GM19463 (cell line): ENCODE data around the gene ONECUT2.
"Not testable (repeated sequence)": the region's sequence is repeated elsewhere in the genome, so short reads cannot be mapped to it uniquely, and the experiment has no call there.

Experiments used
- ATAC-seq: cut with Tn5 transposase; IDR thresholded peaks from one replicate; pipeline ENCODE4 v1.9.1; 2021; ENCODE audit warnings: mild to moderate bottlenecking, moderate library complexity; ENCODE audit not compliant: unreplicated experiment

The ONECUT2 gene

GRCh38 chr18:57434536-57435494 lies at the start of gene ONECUT2:
ONECUT2 (plus strand) TSS chr18:57435374; CDS start chr18:57435717, 343 bp downstream.
- ATAC-seq = peak; percentile 75

GRCh38 chr18:57389271-57389670 lies 45.9 kb upstream of the ONECUT2 start:
- ATAC-seq = no peak

- ATAC-seq = no peak
Observed at GRCh38 chr18:57390044-57390443, 45.1 kb upstream of the ONECUT2 start.

GRCh38 chr18:57394749-57395148 lies 40.4 kb upstream of the ONECUT2 start:
- not testable (repeated sequence) for ATAC-seq

- not testable (repeated sequence) for ATAC-seq
Observed at GRCh38 chr18:57396831-57397230, 38.3 kb upstream of the ONECUT2 start.

GRCh38 chr18:57397440-57398132 lies 37.6 kb upstream of the ONECUT2 start:
- ATAC-seq = no peak

GRCh38 chr18:57404345-57404744 lies 30.8 kb upstream of the ONECUT2 start:
- no peak for ATAC-seq

GRCh38 chr18:57409650-57410049 lies 25.5 kb upstream of the ONECUT2 start:
- ATAC-seq = no peak

- no peak for ATAC-seq
Observed at GRCh38 chr18:57410749-57411148, 24.4 kb upstream of the ONECUT2 start.

- no peak for ATAC-seq
Observed at GRCh38 chr18:57416542-57416941, 18.6 kb upstream of the ONECUT2 start.

- no peak for ATAC-seq
Observed at GRCh38 chr18:57422313-57422872, 12.8 kb upstream of the ONECUT2 start.

- ATAC-seq = no peak
Observed at GRCh38 chr18:57423821-57424220, 11.4 kb upstream of the ONECUT2 start.

- ATAC-seq = no peak
Observed at GRCh38 chr18:57425096-57425495, 10.1 kb upstream of the ONECUT2 start.

GRCh38 chr18:57426187-57426586 lies 9.0 kb upstream of the ONECUT2 start:
- ATAC-seq = no peak

GRCh38 chr18:57427429-57428201 lies 7.6 kb upstream of the ONECUT2 start:
- no peak for ATAC-seq

GRCh38 chr18:57428221-57429150 lies 6.7 kb upstream of the ONECUT2 start:
- no peak for ATAC-seq

- no peak for ATAC-seq
Observed at GRCh38 chr18:57429167-57430078, 5.8 kb upstream of the ONECUT2 start.

- no peak for ATAC-seq
Observed at GRCh38 chr18:57430079-57431001, 4.8 kb upstream of the ONECUT2 start.
